ENCODE results near the gene HIP1. TPM values are rescaled to one million over a fixed set of nuclear protein-coding genes. Genes with fewer than 3 reads are reported as not detected.

Gene HIP1
- total and polyA plus RNA-seq, 9 of the 15 experiments (the other 6 are each of a cell fraction or from before 2014, with no cell fraction given), result 2.4 to 13.7 (median 9.5) TPM

DNA sequence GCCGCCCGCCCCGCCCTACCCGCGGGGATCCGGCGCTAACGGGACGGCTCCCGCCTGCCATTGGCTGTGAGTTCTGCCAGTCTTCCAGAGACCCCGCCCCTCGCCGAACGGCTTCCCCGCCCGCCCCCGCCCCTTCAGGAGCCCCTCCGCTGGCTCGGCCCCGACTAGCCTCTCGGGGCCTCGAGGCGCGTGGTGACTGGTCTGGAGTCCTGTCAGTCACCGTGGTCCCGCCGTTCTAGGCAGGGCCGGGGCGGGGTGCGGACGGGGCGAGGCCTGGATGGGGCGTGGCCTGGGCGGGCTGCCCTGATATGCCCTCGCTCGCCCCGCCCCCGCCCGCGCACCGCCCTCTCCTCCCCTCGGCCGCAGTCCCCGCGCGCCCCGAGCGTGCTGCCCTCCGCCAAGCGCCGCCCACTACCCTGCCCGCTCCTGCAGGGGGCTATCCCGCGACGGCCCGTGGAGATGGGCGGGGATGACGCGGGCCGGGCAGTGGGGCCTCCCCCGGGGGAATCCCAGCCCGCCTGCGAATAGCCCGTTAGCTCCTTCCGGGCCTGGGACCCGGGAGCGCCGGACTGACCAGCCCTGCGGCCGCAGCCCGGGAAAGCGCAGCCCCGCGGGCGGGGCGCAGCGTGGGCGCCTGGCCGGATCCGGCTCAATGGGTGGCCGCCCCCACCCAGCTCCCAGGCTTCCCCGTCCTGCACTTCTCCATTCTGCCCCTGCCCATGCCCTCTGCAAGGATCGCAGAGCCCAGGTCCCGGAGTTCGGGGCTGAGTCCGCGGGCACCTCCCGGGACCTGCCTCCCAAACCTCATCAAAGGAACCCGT, 444 bp upstream of the HIP1 start (continued):
- TF ChIP-seq, protein P1, sequence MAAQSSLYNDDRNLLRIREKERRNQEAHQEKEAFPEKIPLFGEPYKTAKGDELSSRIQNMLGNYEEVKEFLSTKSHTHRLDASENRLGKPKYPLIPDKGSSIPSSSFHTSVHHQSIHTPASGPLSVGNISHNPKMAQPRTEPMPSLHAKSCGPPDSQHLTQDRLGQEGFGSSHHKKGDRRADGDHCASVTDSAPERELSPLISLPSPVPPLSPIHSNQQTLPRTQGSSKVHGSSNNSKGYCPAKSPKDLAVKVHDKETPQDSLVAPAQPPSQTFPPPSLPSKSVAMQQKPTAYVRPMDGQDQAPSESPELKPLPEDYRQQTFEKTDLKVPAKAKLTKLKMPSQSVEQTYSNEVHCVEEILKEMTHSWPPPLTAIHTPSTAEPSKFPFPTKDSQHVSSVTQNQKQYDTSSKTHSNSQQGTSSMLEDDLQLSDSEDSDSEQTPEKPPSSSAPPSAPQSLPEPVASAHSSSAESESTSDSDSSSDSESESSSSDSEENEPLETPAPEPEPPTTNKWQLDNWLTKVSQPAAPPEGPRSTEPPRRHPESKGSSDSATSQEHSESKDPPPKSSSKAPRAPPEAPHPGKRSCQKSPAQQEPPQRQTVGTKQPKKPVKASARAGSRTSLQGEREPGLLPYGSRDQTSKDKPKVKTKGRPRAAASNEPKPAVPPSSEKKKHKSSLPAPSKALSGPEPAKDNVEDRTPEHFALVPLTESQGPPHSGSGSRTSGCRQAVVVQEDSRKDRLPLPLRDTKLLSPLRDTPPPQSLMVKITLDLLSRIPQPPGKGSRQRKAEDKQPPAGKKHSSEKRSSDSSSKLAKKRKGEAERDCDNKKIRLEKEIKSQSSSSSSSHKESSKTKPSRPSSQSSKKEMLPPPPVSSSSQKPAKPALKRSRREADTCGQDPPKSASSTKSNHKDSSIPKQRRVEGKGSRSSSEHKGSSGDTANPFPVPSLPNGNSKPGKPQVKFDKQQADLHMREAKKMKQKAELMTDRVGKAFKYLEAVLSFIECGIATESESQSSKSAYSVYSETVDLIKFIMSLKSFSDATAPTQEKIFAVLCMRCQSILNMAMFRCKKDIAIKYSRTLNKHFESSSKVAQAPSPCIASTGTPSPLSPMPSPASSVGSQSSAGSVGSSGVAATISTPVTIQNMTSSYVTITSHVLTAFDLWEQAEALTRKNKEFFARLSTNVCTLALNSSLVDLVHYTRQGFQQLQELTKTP (IDR thresholded peaks at IDR 0.05; ENCODE audit: low read depth in 1 of 2, partially characterized antibody in 2 of 2), result no peak
- TF ChIP-seq KLF16 (IDR thresholded peaks at IDR 0.05) (no peak), POLR3G (IDR thresholded peaks at IDR 0.05; ENCODE audit: extremely low read depth, insufficient read length, insufficient replicate concordance) (no peak), ZZZ3 (IDR thresholded peaks at IDR 0.05) (no peak), HNRNPK (IDR thresholded peaks at IDR 0.05; ENCODE audit: low read depth, low read length, poor library complexity, severe bottlenecking) (no peak), SMAD2 (IDR thresholded peaks at IDR 0.05; ENCODE audit: low read depth, low read length) (no peak), ARID2 (IDR thresholded peaks at IDR 0.05) (no peak), ARID1B (IDR thresholded peaks at IDR 0.05) (0 out of 2 replicates have a peak, but pooled peaks have one; percentile 4), HNRNPLL (IDR thresholded peaks at IDR 0.05; ENCODE audit: low read depth, low read length, poor library complexity, severe bottlenecking) (peak; percentile 38), FOXK1 (CRISPR knock-in tag; IDR thresholded peaks at IDR 0.05; ENCODE audit: borderline replicate concordance) (no peak), MCM3 (IDR thresholded peaks at IDR 0.05) (no peak), ZNF354B (CRISPR knock-in tag; IDR thresholded peaks at IDR 0.05) (no peak), ZNF24 (IDR thresholded peaks at IDR 0.05) (no peak), CREM (IDR thresholded peaks at IDR 0.05; ENCODE audit: low read depth) (peak; percentile 77), XRCC3 (IDR thresholded peaks at IDR 0.05) (no peak), SMAD3 (CRISPR knock-in tag; conservative IDR thresholded peaks at IDR 0.05) (no peak), ZNF184 (CRISPR knock-in tag; IDR thresholded peaks at IDR 0.05) (no peak), KAT2B (IDR thresholded peaks at IDR 0.05; ENCODE audit: low read depth, low read length) (no peak)
- TF ChIP-seq, protein P2, sequence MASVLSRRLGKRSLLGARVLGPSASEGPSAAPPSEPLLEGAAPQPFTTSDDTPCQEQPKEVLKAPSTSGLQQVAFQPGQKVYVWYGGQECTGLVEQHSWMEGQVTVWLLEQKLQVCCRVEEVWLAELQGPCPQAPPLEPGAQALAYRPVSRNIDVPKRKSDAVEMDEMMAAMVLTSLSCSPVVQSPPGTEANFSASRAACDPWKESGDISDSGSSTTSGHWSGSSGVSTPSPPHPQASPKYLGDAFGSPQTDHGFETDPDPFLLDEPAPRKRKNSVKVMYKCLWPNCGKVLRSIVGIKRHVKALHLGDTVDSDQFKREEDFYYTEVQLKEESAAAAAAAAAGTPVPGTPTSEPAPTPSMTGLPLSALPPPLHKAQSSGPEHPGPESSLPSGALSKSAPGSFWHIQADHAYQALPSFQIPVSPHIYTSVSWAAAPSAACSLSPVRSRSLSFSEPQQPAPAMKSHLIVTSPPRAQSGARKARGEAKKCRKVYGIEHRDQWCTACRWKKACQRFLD (CRISPR knock-in tag; IDR thresholded peaks at IDR 0.05), result peak; percentile 52; the same call in 1 of the 2 replicates
- TF ChIP-seq, protein P3, sequence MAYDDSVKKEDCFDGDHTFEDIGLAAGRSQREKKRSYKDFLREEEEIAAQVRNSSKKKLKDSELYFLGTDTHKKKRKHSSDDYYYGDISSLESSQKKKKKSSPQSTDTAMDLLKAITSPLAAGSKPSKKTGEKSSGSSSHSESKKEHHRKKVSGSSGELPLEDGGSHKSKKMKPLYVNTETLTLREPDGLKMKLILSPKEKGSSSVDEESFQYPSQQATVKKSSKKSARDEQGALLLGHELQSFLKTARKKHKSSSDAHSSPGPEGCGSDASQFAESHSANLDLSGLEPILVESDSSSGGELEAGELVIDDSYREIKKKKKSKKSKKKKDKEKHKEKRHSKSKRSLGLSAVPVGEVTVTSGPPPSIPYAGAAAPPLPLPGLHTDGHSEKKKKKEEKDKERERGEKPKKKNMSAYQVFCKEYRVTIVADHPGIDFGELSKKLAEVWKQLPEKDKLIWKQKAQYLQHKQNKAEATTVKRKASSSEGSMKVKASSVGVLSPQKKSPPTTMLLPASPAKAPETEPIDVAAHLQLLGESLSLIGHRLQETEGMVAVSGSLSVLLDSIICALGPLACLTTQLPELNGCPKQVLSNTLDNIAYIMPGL (CRISPR knock-in tag; IDR thresholded peaks at IDR 0.05), result no peak
- TF ChIP-seq, protein P4, sequence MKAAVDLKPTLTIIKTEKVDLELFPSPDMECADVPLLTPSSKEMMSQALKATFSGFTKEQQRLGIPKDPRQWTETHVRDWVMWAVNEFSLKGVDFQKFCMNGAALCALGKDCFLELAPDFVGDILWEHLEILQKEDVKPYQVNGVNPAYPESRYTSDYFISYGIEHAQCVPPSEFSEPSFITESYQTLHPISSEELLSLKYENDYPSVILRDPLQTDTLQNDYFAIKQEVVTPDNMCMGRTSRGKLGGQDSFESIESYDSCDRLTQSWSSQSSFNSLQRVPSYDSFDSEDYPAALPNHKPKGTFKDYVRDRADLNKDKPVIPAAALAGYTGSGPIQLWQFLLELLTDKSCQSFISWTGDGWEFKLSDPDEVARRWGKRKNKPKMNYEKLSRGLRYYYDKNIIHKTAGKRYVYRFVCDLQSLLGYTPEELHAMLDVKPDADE (conservative IDR thresholded peaks at IDR 0.05; ENCODE audit: control insufficient read depth, low read depth, low read length), result peak; percentile 54; the same call in 1 of the 2 replicates
